GM21723 (cell line): ENCODE results near the gene AAK1.
A peak's percentile ranks its signal among the peaks of the same experiment; 100 is the strongest.
"Not testable (repeated sequence)": the region's sequence is repeated elsewhere in the genome, so short reads cannot be mapped to it uniquely, and the experiment has no call there.

ENCODE experiments used
- ATAC-seq: cut with Tn5 transposase; IDR thresholded peaks from one replicate; pipeline ENCODE4 v1.9.1; 2021; ENCODE audit warnings: mild to moderate bottlenecking, moderate library complexity; ENCODE audit not compliant: unreplicated experiment

The AAK1 gene

GRCh38 chr2:69576880-69577279 is 66.7 kb downstream of the AAK1 start:
- ATAC-seq, result no peak

GRCh38 chr2:69575926-69576325 is 67.6 kb downstream of the AAK1 start:
- no peak for ATAC-seq

- ATAC-seq, result not testable (repeated sequence)
Measured at GRCh38 chr2:69575371-69575770, 68.2 kb downstream of the AAK1 start.

- ATAC-seq, result no peak
Measured at GRCh38 chr2:69572641-69573040, 70.9 kb downstream of the AAK1 start.

- ATAC-seq, result no peak
Measured at GRCh38 chr2:69571189-69571588, 72.3 kb downstream of the AAK1 start.

- no peak for ATAC-seq
Measured at GRCh38 chr2:69570474-69570873, 73.1 kb downstream of the AAK1 start.

- no peak for ATAC-seq
Measured at GRCh38 chr2:69567909-69568300, 75.6 kb downstream of the AAK1 start.

GRCh38 chr2:69567157-69567908 is 76.2 kb downstream of the AAK1 start:
- no peak for ATAC-seq

GRCh38 chr2:69566669-69567068 is 76.9 kb downstream of the AAK1 start:
- ATAC-seq, result no peak

- ATAC-seq, result peak; percentile 86
Measured at GRCh38 chr2:69565431-69565839, 78.1 kb downstream of the AAK1 start.

- no peak for ATAC-seq
Measured at GRCh38 chr2:69564604-69565003, 78.9 kb downstream of the AAK1 start.

- ATAC-seq, result no peak
Measured at GRCh38 chr2:69563021-69563420, 80.5 kb downstream of the AAK1 start.

GRCh38 chr2:69561101-69561500 is 82.4 kb downstream of the AAK1 start:
- ATAC-seq, result no peak

- ATAC-seq, result peak; percentile 15
Measured at GRCh38 chr2:69560147-69560482, 83.4 kb downstream of the AAK1 start.

GRCh38 chr2:69559442-69560146 is 83.9 kb downstream of the AAK1 start:
- ATAC-seq, result peak; percentile 67

GRCh38 chr2:69556008-69556407 is 87.5 kb downstream of the AAK1 start:
- ATAC-seq, result no peak

GRCh38 chr2:69554981-69555380 is 88.6 kb downstream of the AAK1 start:
- ATAC-seq, result no peak

GRCh38 chr2:69554568-69554967 is 89.0 kb downstream of the AAK1 start:
- ATAC-seq, result no peak

- no peak for ATAC-seq
Measured at GRCh38 chr2:69553991-69554390, 89.5 kb downstream of the AAK1 start.

- not testable (repeated sequence) for ATAC-seq
Measured at GRCh38 chr2:69550511-69550910, 93.0 kb downstream of the AAK1 start.

GRCh38 chr2:69549421-69549820 is 94.1 kb downstream of the AAK1 start:
- no peak for ATAC-seq

- no peak for ATAC-seq
Measured at GRCh38 chr2:69547984-69548715, 95.4 kb downstream of the AAK1 start.
